ENCODE data around the gene KCNMA1. TPM values are rescaled to one million over a fixed set of nuclear protein-coding genes. Genes with fewer than 3 reads are reported as not detected.
A peak's percentile ranks its signal among the peaks of the same experiment; 100 is the strongest.

The KCNMA1 gene
- total RNA-seq, 1 donor from 2014 or later, result 95.5 TPM

DNA sequence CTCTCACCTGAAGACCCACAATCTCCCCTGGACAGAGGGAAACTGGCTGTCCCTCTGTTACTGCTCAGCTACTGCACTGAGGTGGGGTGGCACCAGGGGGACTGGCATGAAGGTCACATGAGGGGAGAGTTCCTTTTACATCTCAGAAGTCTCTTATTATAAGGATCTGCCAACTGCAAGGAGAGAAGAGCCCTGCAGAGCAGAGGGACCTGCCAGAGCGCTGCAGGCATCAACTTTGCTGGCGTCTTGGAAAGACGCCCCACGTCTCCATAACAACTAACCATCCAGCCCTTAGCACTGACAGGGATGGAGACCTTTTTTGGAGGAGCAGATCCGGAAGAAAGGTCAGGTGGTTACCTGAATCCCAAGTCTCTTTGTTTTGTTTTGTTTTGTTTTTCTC is 218.6 kb downstream of the KCNMA1 start:
- Mint-ChIP-seq H3K4me1 (ENCODE audit: unreplicated experiment) (peaks cover 69% of the 10 kb centered on the region), H3K4me3 (ENCODE audit: unreplicated experiment) (no peak overlapping the region), H3K36me3 (ENCODE audit: unreplicated experiment) (no peaks in the 10 kb centered on the region), H3K27ac (ENCODE audit: unreplicated experiment) (no peak overlapping the region), H3K9me3 (ENCODE audit: unreplicated experiment) (no peaks in the 10 kb centered on the region), H3K27me3 (ENCODE audit: unreplicated experiment) (no peaks in the 10 kb centered on the region)
- no peak for DNase-seq (ENCODE audit: extremely low spot score, unreplicated experiment)
- TF ChIP-seq, protein P1, sequence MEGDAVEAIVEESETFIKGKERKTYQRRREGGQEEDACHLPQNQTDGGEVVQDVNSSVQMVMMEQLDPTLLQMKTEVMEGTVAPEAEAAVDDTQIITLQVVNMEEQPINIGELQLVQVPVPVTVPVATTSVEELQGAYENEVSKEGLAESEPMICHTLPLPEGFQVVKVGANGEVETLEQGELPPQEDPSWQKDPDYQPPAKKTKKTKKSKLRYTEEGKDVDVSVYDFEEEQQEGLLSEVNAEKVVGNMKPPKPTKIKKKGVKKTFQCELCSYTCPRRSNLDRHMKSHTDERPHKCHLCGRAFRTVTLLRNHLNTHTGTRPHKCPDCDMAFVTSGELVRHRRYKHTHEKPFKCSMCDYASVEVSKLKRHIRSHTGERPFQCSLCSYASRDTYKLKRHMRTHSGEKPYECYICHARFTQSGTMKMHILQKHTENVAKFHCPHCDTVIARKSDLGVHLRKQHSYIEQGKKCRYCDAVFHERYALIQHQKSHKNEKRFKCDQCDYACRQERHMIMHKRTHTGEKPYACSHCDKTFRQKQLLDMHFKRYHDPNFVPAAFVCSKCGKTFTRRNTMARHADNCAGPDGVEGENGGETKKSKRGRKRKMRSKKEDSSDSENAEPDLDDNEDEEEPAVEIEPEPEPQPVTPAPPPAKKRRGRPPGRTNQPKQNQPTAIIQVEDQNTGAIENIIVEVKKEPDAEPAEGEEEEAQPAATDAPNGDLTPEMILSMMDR (IDR thresholded peaks at IDR 0.05), result no peak

- peaks cover 76% of the 10 kb centered on the region for H3K4me1 Mint-ChIP-seq (ENCODE audit: unreplicated experiment)
- H3K36me3 Mint-ChIP-seq (ENCODE audit: unreplicated experiment), result no peaks in the 10 kb centered on the region
- peak overlapping the region; percentile 94 for H3K27ac Mint-ChIP-seq (ENCODE audit: unreplicated experiment)
- TF ChIP-seq, protein P1 (IDR thresholded peaks at IDR 0.05), result no peak
- no peak for DNase-seq (ENCODE audit: extremely low spot score, unreplicated experiment)
- no peak overlapping the region for H3K4me3 Mint-ChIP-seq (ENCODE audit: unreplicated experiment)
- H3K27me3 Mint-ChIP-seq (ENCODE audit: unreplicated experiment), result no peaks in the 10 kb centered on the region
- no peaks in the 10 kb centered on the region for H3K9me3 Mint-ChIP-seq (ENCODE audit: unreplicated experiment)
Observed at GRCh38 chr10:77417806-77418640, 219.6 kb downstream of the KCNMA1 start.

DNA sequence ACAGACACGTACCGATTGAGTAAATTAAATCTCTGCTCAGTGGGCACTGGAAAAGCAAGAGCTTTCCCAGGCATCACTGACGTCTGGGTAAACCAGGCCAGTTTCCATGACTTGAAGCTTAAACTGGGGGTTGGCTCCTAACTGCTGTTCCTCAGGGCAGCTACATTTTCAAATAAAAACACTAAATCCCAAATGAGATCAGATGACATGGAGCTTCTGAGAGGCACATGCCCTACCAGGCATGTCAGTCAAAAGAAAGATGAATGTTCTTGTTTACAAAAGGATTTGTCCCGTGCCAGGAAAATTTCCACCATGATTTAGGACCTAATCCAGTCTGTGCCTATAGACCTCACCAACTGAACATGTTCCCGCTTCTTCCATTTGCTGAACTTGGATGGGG is 220.2 kb downstream of the KCNMA1 start:
- no peaks in the 10 kb centered on the region for H3K27me3 Mint-ChIP-seq (ENCODE audit: unreplicated experiment)
- TF ChIP-seq, protein P1 (IDR thresholded peaks at IDR 0.05), result no peak
- peaks cover 75% of the 10 kb centered on the region for H3K4me1 Mint-ChIP-seq (ENCODE audit: unreplicated experiment)
- H3K36me3 Mint-ChIP-seq (ENCODE audit: unreplicated experiment), result no peaks in the 10 kb centered on the region
- peak overlapping the region; percentile 94 for H3K27ac Mint-ChIP-seq (ENCODE audit: unreplicated experiment)
- peak overlapping the region; percentile 2 for H3K4me3 Mint-ChIP-seq (ENCODE audit: unreplicated experiment)
- DNase-seq (ENCODE audit: extremely low spot score, unreplicated experiment), result no peak
- H3K9me3 Mint-ChIP-seq (ENCODE audit: unreplicated experiment), result no peaks in the 10 kb centered on the region

- Mint-ChIP-seq H3K27ac (ENCODE audit: unreplicated experiment) (peak overlapping the region; percentile 94), H3K4me3 (ENCODE audit: unreplicated experiment) (peak overlapping the region; percentile 12), H3K27me3 (ENCODE audit: unreplicated experiment) (no peaks in the 10 kb centered on the region), H3K36me3 (ENCODE audit: unreplicated experiment) (no peaks in the 10 kb centered on the region), H3K9me3 (ENCODE audit: unreplicated experiment) (no peaks in the 10 kb centered on the region), H3K4me1 (ENCODE audit: unreplicated experiment) (peaks cover 73% of the 10 kb centered on the region)
- no peak for DNase-seq (ENCODE audit: extremely low spot score, unreplicated experiment)
- TF ChIP-seq, protein P1 (IDR thresholded peaks at IDR 0.05), result no peak
Observed at GRCh38 chr10:77416311-77417135, 221.1 kb downstream of the KCNMA1 start.

Data from osteocyte (in vitro differentiated cells).